GM23338 (cell line): ENCODE results near the gene SCIN.

Experiments used
- CREB1 ChIP-seq: fragments of 250-450 bp; sonication (Bioruptor Pico); IDR thresholded peaks from 2 replicates; pipeline ENCODE4 v1.5.0; 2020; ENCODE audit warnings: low read depth, mild to moderate bottlenecking, moderate library complexity
- CTCF ChIP-seq, 2 experiments: fragments of 200-600 bp in 1 of 2; sonication (generic) in 1 of 2; conservative IDR thresholded peaks; 2 replicates each; pipeline versions ENCODE4 v1.5.1 to v1.6.1; 2016 to 2017; ENCODE audit warnings: antibody characterized with exemption in 2 of 2, low read depth in 2 of 2, mild to moderate bottlenecking in 2 of 2, moderate library complexity in 1 of 2
- ETS1 ChIP-seq: IDR thresholded peaks from 2 replicates; pipeline ENCODE4 v1.6.1; 2016; ENCODE audit warnings: antibody characterized with exemption
- EZH2 ChIP-seq: fragments of 200-600 bp; sonication (generic); IDR thresholded peaks from one replicate; pipeline ENCODE4 v1.8.0; 2017; ENCODE audit warnings: antibody characterized with exemption, mild to moderate bottlenecking, low read depth; ENCODE audit not compliant: unreplicated experiment
- EZH2phosphoT487 ChIP-seq: fragments of 200-600 bp; sonication (generic); IDR thresholded peaks from one replicate; pipeline ENCODE4 v1.8.1; 2018; ENCODE audit warnings: antibody characterized with exemption; ENCODE audit not compliant: unreplicated experiment
- JUNB ChIP-seq: IDR thresholded peaks from one replicate; pipeline ENCODE4 v1.6.1; 2016; ENCODE audit warnings: antibody characterized with exemption; ENCODE audit not compliant: unreplicated experiment
- NANOG ChIP-seq: IDR thresholded peaks from 2 replicates; pipeline ENCODE4 v1.6.1; 2016; ENCODE audit warnings: antibody characterized with exemption, borderline replicate concordance
- POLR2AphosphoS5 ChIP-seq: IDR thresholded peaks from 2 replicates; pipeline ENCODE4 v1.6.1; 2016; ENCODE audit warnings: antibody characterized with exemption, low read depth
- REST ChIP-seq: IDR thresholded peaks from one replicate; pipeline ENCODE4 v1.6.1; 2018; ENCODE audit warnings: antibody characterized with exemption; ENCODE audit not compliant: unreplicated experiment
- STAT1 ChIP-seq: IDR thresholded peaks from one replicate; pipeline ENCODE4 v1.6.1; 2016; ENCODE audit warnings: antibody characterized with exemption; ENCODE audit not compliant: unreplicated experiment
- ZNF114 ChIP-seq: fragments of 250-450 bp; sonication (Bioruptor Pico); IDR thresholded peaks from 2 replicates; pipeline ENCODE4 v1.5.0; 2020; ENCODE audit warnings: mild to moderate bottlenecking, moderate library complexity
- ZNF331 ChIP-seq: fragments of 250-450 bp; sonication (Bioruptor Pico); IDR thresholded peaks from 2 replicates; pipeline ENCODE4 v1.5.0; 2020; ENCODE audit warnings: low read depth, mild to moderate bottlenecking, moderate library complexity

GRCh38 chr7:12572941-12573575 is 2.5 kb downstream of the SCIN start:
- TF ChIP-seq CTCF (conservative IDR thresholded peaks at IDR 0.05; ENCODE audit: low read depth in 2 of 2) (no peak), EZH2 (no peak), POLR2AphosphoS5 (no peak), REST (no peak), JUNB (no peak), STAT1 (no peak), EZH2phosphoT487 (no peak), ETS1 (no peak), NANOG (no peak), ZNF114 (CRISPR knock-in tag) (no peak), ZNF331 (CRISPR knock-in tag) (no peak), CREB1 (CRISPR knock-in tag) (no peak)
